Kidney epithelial cell (primary cell): ENCODE data around the gene PICALM. TPM values are rescaled to one million over a fixed set of nuclear protein-coding genes. Genes with fewer than 3 reads are reported as not detected.

Experiments used
- DNase-seq: peaks from one replicate; pipeline ENCODE4 v3.0.0-alpha.2; 2010; ENCODE audit warnings: low read depth
- H3K27me3 ChIP-seq: 2 replicates; pipeline ENCODE4 v1.6.0; 2011; ENCODE audit warnings: low read length; ENCODE audit not compliant: control insufficient read depth, insufficient read depth
- H3K36me3 ChIP-seq: 2 replicates; pipeline ENCODE4 v1.5.1; 2011; ENCODE audit warnings: low read length; ENCODE audit not compliant: control insufficient read depth, insufficient read depth
- H3K4me3 ChIP-seq: 2 replicates; pipeline ENCODE4 v1.5.1; 2011; ENCODE audit warnings: low read depth, mild to moderate bottlenecking, control low read depth, low read length
- CTCF ChIP-seq: IDR thresholded peaks from 2 replicates; pipeline ENCODE4 v1.5.1; 2011; ENCODE audit warnings: mild to moderate bottlenecking, moderate library complexity, low read length, control low read depth, inconsistent platforms; ENCODE audit not compliant: insufficient read depth, poor library complexity, severe bottlenecking
- total RNA-seq: library from RNA; depleted of rRNA; stranded (reverse); fragments of >200 nt; gene quantifications from 2 replicates; pipeline ENCODE4 v1.2.3, GENCODE V29; 2015

The PICALM gene
- total RNA-seq, 1 donor from 2014 or later: 294 TPM

- H3K36me3 ChIP-seq: peaks cover 2% of the 10 kb centered on the region
- no peak overlapping the region for H3K4me3 ChIP-seq
- no peaks in the 10 kb centered on the region for H3K27me3 ChIP-seq
- no peak for DNase-seq
- no peak for TF ChIP-seq CTCF
Observed at GRCh38 chr11:86014221-86014620, 54.7 kb downstream of the PICALM start.

- no peak overlapping the region for H3K4me3 ChIP-seq
- TF ChIP-seq CTCF: no peak
- no peaks in the 10 kb centered on the region for H3K27me3 ChIP-seq
- DNase-seq: no peak
- peaks cover 2% of the 10 kb centered on the region for H3K36me3 ChIP-seq
Observed at GRCh38 chr11:86013713-86014112, 55.2 kb downstream of the PICALM start.

GRCh38 chr11:86011175-86011574 is 57.7 kb downstream of the PICALM start:
- no peaks in the 10 kb centered on the region for H3K27me3 ChIP-seq
- H3K36me3 ChIP-seq: peaks cover 2% of the 10 kb centered on the region
- TF ChIP-seq CTCF: no peak
- no peak overlapping the region for H3K4me3 ChIP-seq
- DNase-seq: no peak

- no peak overlapping the region for H3K4me3 ChIP-seq
- H3K27me3 ChIP-seq: no peaks in the 10 kb centered on the region
- no peak for TF ChIP-seq CTCF
- H3K36me3 ChIP-seq: peaks cover 1% of the 10 kb centered on the region
- no peak for DNase-seq
Observed at GRCh38 chr11:86003654-86004053, 65.2 kb downstream of the PICALM start.

- Histone ChIP-seq H3K27me3 (no peaks in the 10 kb centered on the region), H3K36me3 (peaks cover 4% of the 10 kb centered on the region), H3K4me3 (no peak overlapping the region)
- DNase-seq: no peak
- TF ChIP-seq CTCF: no peak
Observed at GRCh38 chr11:86002431-86002830, 66.5 kb downstream of the PICALM start.

- DNase-seq: no peak
- no peaks in the 10 kb centered on the region for H3K27me3 ChIP-seq
- H3K36me3 ChIP-seq: no peaks in the 10 kb centered on the region
- no peak for TF ChIP-seq CTCF
- H3K4me3 ChIP-seq: no peak overlapping the region
Observed at GRCh38 chr11:85991508-85991907, 77.4 kb downstream of the PICALM start.
